Thymus (tissue), 11 donors: Measurements from ENCODE around the gene FHIP1B. TPM values are rescaled to one million over a fixed set of nuclear protein-coding genes. Genes with fewer than 3 reads are reported as not detected.

Experiments
- DNase-seq, 9 donors: peaks; one replicate each; pipeline ENCODE4 v3.0.0-alpha.2; 2013; ENCODE audit warnings: low spot score in 9 of 9, low read depth in 6 of 9, missing footprints in 1 of 9
- H3K27ac ChIP-seq, 2 donors: one replicate each; pipeline ENCODE4 v1.5.1; 2013; ENCODE audit warnings: control low read depth in 1 of 2, low read depth in 1 of 2, low read length in 1 of 2, mild to moderate bottlenecking in 1 of 2, moderate library complexity in 1 of 2
- H3K27me3 ChIP-seq, 2 donors: one replicate each; pipeline ENCODE4 v1.5.1; 2013; ENCODE audit warnings: low read length in 1 of 2; ENCODE audit not compliant: control insufficient read depth in 2 of 2, insufficient read depth in 1 of 2
- H3K36me3 ChIP-seq, 2 donors: one replicate each; pipeline ENCODE4 v1.5.1; 2013; ENCODE audit warnings: low read length in 1 of 2, mild to moderate bottlenecking in 1 of 2, moderate library complexity in 1 of 2; ENCODE audit not compliant: control insufficient read depth in 2 of 2, insufficient read depth in 2 of 2
- H3K4me1 ChIP-seq, 2 donors: one replicate each; pipeline ENCODE4 v1.5.1; 2013; ENCODE audit warnings: low read length in 2 of 2; ENCODE audit not compliant: control insufficient read depth in 2 of 2, insufficient read depth in 2 of 2
- H3K4me3 ChIP-seq, 2 donors: one replicate each; pipeline ENCODE4 v1.5.1; 2013; ENCODE audit warnings: low read length in 2 of 2, control low read depth in 1 of 2, mild to moderate bottlenecking in 1 of 2
- H3K9me3 ChIP-seq, 2 donors: one replicate each; pipeline ENCODE4 v1.5.1; 2013; ENCODE audit warnings: low read length in 1 of 2, mild to moderate bottlenecking in 1 of 2; ENCODE audit not compliant: control insufficient read depth in 2 of 2, insufficient read depth in 1 of 2
- WGBS: extraction: QIAGEN DNeasy Blood & Tissue Kit; methylation state at CpG from one replicate; pipeline ENCODE4 v1.1.7; 2013; 5-methylcytosine and 5-hydroxymethylcytosine counted together
- polyA plus RNA-seq: library from polyadenylated mRNA; stranded (reverse); fragments of 200-250 nt; gene quantifications from one replicate; pipeline ENCODE4 v1.2.3, GENCODE V29; 2013
- total RNA-seq: library from RNA; stranded (reverse); fragments of 120-200 nt; gene quantifications from one replicate; pipeline ENCODE4 v1.2.4, GENCODE V29; 2013
- donor health status: healthy.

The FHIP1B gene
- total and polyA plus RNA-seq, 2 donors: 13.0 to 68.2 TPM

GRCh38 chr11:6248248-6248647 is 13.8 kb upstream of the FHIP1B start:
- peaks cover 0 to 3% of the 10 kb centered on the region in 2 donors for H3K27me3 ChIP-seq
- H3K27ac ChIP-seq: no peak overlapping the region
- H3K4me3 ChIP-seq: no peak overlapping the region
- no peaks in the 10 kb centered on the region for H3K4me1 ChIP-seq
- no peak for DNase-seq
- no peaks in the 10 kb centered on the region for H3K36me3 ChIP-seq
- H3K9me3 ChIP-seq: no peaks in the 10 kb centered on the region
- 95% methylated on average over 1 of the region's 1 CpG for WGBS

DNA sequence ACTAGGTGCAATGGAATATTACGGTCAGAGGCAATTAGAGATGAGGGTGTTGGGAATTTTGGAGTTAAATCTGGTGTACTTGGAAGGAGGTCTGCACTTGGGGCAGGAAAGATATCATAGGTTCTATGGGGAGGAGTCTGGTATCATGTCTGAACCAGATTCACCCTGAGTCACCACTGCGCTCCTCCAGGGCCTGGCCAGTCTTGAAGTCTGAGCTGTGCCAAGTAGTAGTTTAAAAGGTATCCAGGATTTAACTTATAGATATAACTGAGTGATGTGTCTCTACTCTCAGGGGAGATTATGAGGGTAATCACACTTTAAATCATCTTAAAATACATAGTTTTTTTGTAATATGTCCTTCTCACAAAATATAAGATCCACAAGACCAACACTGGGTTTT is 11.1 kb upstream of the FHIP1B start:
- Histone ChIP-seq H3K9me3 (no peaks in the 10 kb centered on the region), H3K27ac (no peak overlapping the region), H3K36me3 (no peaks in the 10 kb centered on the region), H3K4me1 (no peaks in the 10 kb centered on the region), H3K4me3 (no peak overlapping the region), H3K27me3 (peaks cover 0 to 3% of the 10 kb centered on the region in 2 donors)
- 96% methylated on average over 2 of the region's 2 CpGs for WGBS
- no peak for DNase-seq

- Histone ChIP-seq H3K4me3 (no peak overlapping the region), H3K27ac (no peak overlapping the region), H3K4me1 (no peaks in the 10 kb centered on the region), H3K27me3 (peaks cover 0 to 3% of the 10 kb centered on the region in 2 donors), H3K9me3 (no peaks in the 10 kb centered on the region), H3K36me3 (no peaks in the 10 kb centered on the region)
- no peak for DNase-seq
- 98% methylated on average over 7 of the region's 7 CpGs for WGBS
Measured at GRCh38 chr11:6241316-6241715, 6.9 kb upstream of the FHIP1B start.

- no peak overlapping the region for H3K27ac ChIP-seq
- no peak overlapping the region for H3K4me3 ChIP-seq
- H3K4me1 ChIP-seq: no peaks in the 10 kb centered on the region
- no peak for DNase-seq
- no peaks in the 10 kb centered on the region for H3K36me3 ChIP-seq
- no peaks in the 10 kb centered on the region for H3K9me3 ChIP-seq
- 4% methylated on average over 1 of the region's 1 CpG for WGBS
- peaks cover 0 to 3% of the 10 kb centered on the region in 2 donors for H3K27me3 ChIP-seq
Measured at GRCh38 chr11:6240781-6241180, 6.3 kb upstream of the FHIP1B start.

DNA sequence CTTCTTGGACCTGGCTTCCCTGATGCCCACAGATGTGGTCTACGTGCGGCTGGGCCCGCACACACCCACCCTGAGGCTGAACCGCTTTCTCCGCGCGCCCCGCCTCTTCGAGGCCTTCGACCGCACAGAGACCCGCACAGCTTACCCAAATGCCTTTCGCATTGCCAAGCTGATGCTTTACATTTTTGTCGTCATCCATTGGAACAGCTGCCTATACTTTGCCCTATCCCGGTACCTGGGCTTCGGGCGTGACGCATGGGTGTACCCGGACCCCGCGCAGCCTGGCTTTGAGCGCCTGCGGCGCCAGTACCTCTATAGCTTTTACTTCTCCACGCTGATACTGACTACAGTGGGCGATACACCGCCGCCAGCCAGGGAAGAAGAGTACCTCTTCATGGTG is 5.7 kb upstream of the FHIP1B start:
- Histone ChIP-seq H3K4me1 (peaks cover 0 to 2% of the 10 kb centered on the region in 2 donors), H3K36me3 (no peaks in the 10 kb centered on the region), H3K27me3 (peaks cover 0 to 1% of the 10 kb centered on the region in 2 donors), H3K27ac (no peak overlapping the region), H3K4me3 (no peak overlapping the region), H3K9me3 (no peaks in the 10 kb centered on the region)
- whole genome bisulfite sequencing: 98% methylated on average over 28 of the region's 28 CpGs
- no peak for DNase-seq

DNA sequence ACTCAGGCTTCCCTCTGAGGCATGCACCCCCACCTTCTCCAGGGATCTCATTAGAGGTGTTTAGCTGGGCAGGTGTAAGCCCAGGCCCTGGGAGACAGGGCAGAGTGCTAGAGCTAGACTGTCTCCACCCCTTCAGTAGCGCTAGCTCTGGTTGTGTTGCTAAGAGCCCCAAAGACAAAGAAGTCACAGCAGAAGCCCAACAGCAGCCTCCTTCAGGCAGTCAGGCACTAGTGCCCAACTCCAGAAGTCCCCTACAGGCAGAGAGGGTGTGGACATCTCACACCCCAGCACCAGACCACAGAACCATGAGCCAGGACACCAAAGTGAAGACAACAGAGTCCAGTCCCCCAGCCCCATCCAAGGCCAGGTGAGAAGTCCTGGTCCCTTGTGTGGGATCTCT is 4.5 kb upstream of the FHIP1B start, which contains the start of gene CNGA4:
CNGA4 (plus strand) TSS at position 188 of the 400 bp plus-strand sequence; CDS start at position 306, 118 bp downstream.
- Histone ChIP-seq H3K27ac (no peak within 1 kb of the TSS), H3K36me3 (no peaks in the 10 kb centered on the region), H3K4me3 (no peak within 1 kb of the TSS), H3K4me1 (peaks cover 3 to 5% of the 10 kb centered on the region in 2 donors), H3K9me3 (no peaks in the 10 kb centered on the region), H3K27me3 (no peaks in the 10 kb centered on the region)
- 100% methylated on average over 1 of the region's 1 CpG for WGBS
- no peak for DNase-seq

GRCh38 chr11:6237761-6238302 is 3.4 kb upstream of the FHIP1B start:
- no peak for DNase-seq
- no peaks in the 10 kb centered on the region for H3K9me3 ChIP-seq
- no peaks in the 10 kb centered on the region for H3K36me3 ChIP-seq
- no peak overlapping the region for H3K4me3 ChIP-seq
- no peaks in the 10 kb centered on the region for H3K27me3 ChIP-seq
- WGBS: 93% methylated on average over 5 of the region's 5 CpGs
- no peak overlapping the region for H3K27ac ChIP-seq
- peaks cover 7 to 9% of the 10 kb centered on the region in 2 donors for H3K4me1 ChIP-seq

DNA sequence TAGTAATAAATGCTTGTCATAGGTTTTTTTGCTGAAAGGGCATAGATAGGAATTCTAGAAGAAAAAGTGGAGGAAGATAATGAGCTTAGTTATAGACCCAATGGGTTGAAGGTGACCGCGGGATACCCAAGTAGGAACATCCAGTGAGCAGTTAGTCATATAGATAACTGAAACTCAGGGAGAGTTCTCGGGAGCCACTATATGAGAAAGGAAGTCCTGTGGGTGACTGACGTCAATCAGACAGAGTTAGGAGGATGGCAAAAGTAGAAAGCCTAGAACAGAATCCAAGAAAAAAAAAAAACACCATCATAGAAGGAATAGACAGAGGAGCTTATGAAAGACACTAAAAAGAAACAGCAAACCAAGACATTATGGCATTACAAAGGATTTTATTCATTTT is 2.8 kb upstream of the FHIP1B start:
- H3K4me3 ChIP-seq: no peak overlapping the region
- no peaks in the 10 kb centered on the region for H3K27me3 ChIP-seq
- no peaks in the 10 kb centered on the region for H3K9me3 ChIP-seq
- peaks cover 7 to 9% of the 10 kb centered on the region in 2 donors for H3K4me1 ChIP-seq
- no peak for DNase-seq
- H3K27ac ChIP-seq: no peak overlapping the region
- no peaks in the 10 kb centered on the region for H3K36me3 ChIP-seq
- 87% methylated on average over 4 of the region's 4 CpGs for WGBS

DNA sequence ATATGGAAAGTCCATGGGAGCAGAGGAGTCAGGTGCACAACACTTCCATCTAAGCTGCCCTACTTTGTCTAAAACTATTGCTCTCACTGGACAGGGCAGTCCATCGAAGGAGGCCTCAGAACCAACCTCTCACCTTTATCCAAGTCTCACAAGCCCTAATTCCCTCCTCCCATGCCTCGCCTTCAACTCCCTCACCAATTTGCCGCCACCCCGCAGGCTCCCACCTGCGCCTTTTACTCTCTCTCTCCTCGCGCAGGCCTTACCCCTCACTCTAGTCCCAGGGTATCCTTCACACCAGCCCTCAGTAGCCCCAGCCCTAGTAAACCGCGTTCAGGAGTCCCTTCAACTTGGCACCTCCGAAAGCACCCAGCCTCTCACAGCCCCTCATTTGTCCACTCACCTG is 451 bp downstream of the FHIP1B start:
- 4% methylated on average over 10 of the region's 10 CpGs for WGBS
- Histone ChIP-seq H3K36me3 (no peaks in the 10 kb centered on the region), H3K27me3 (no peaks in the 10 kb centered on the region), H3K4me1 (peaks cover 10 to 13% of the 10 kb centered on the region in 2 donors), H3K27ac (peak overlapping the region; percentile 38 to 67), H3K4me3 (peak overlapping the region; percentile 62 to 74), H3K9me3 (no peaks in the 10 kb centered on the region)
- no peak for DNase-seq
